ENCODE measurements around the gene BPI.
A peak's percentile ranks its signal among the peaks of the same experiment; 100 is the strongest.

BPI gene

GRCh38 chr20:38266426-38266825 lies 37.5 kb upstream of the BPI start:
- Histone ChIP-seq H3K36me3 (ENCODE audit: low read depth) (no peaks in the 10 kb centered on the region), H3K27me3 (ENCODE audit: insufficient read depth, poor library complexity, severe bottlenecking) (no peaks in the 10 kb centered on the region), H3K4me1 (ENCODE audit: insufficient read depth, poor library complexity, severe bottlenecking) (peaks cover 8% of the 10 kb centered on the region), H3K4me3 (ENCODE audit: severe bottlenecking) (no peak overlapping the region), H3K9me3 (ENCODE audit: severe bottlenecking) (no peaks in the 10 kb centered on the region), H3K27ac (ENCODE audit: poor library complexity, severe bottlenecking) (no peak overlapping the region)
- TF ChIP-seq CTCF (IDR thresholded peaks at IDR 0.05; ENCODE audit: poor library complexity, severe bottlenecking), result no peak
- DNase-seq (ENCODE audit: low spot score) (no peak), ATAC-seq (ENCODE audit: low read depth) (no peak)

GRCh38 chr20:38267296-38267695 lies 36.7 kb upstream of the BPI start:
- TF ChIP-seq CTCF (IDR thresholded peaks at IDR 0.05; ENCODE audit: poor library complexity, severe bottlenecking), result no peak
- no peak overlapping the region for H3K4me3 ChIP-seq (ENCODE audit: severe bottlenecking)
- ATAC-seq (ENCODE audit: low read depth), result no peak

GRCh38 chr20:38267901-38268514 lies 35.9 kb upstream of the BPI start:
- TF ChIP-seq CTCF (IDR thresholded peaks at IDR 0.05; ENCODE audit: poor library complexity, severe bottlenecking), result no peak
- no peaks in the 10 kb centered on the region for H3K36me3 ChIP-seq (ENCODE audit: low read depth)
- peak; percentile 38 for DNase-seq (ENCODE audit: low spot score)
- peaks cover 24% of the 10 kb centered on the region for H3K4me1 ChIP-seq (ENCODE audit: insufficient read depth, poor library complexity, severe bottlenecking)
- no peak overlapping the region for H3K27ac ChIP-seq (ENCODE audit: poor library complexity, severe bottlenecking)
- no peak overlapping the region for H3K4me3 ChIP-seq (ENCODE audit: severe bottlenecking)
- no peak for ATAC-seq (ENCODE audit: low read depth)
- H3K27me3 ChIP-seq (ENCODE audit: insufficient read depth, poor library complexity, severe bottlenecking), result no peaks in the 10 kb centered on the region
- H3K9me3 ChIP-seq (ENCODE audit: severe bottlenecking), result no peaks in the 10 kb centered on the region

More at GRCh38 chr20:38267296-38267695, 36.7 kb upstream of the BPI start:
- no peak for DNase-seq (ENCODE audit: low spot score)
- no peaks in the 10 kb centered on the region for H3K9me3 ChIP-seq (ENCODE audit: severe bottlenecking)
- no peaks in the 10 kb centered on the region for H3K27me3 ChIP-seq (ENCODE audit: insufficient read depth, poor library complexity, severe bottlenecking)
- H3K27ac ChIP-seq (ENCODE audit: poor library complexity, severe bottlenecking), result no peak overlapping the region
- no peaks in the 10 kb centered on the region for H3K36me3 ChIP-seq (ENCODE audit: low read depth)
- H3K4me1 ChIP-seq (ENCODE audit: insufficient read depth, poor library complexity, severe bottlenecking), result peaks cover 17% of the 10 kb centered on the region

GRCh38 chr20:38269040-38269439 lies 34.9 kb upstream of the BPI start:
- peak; percentile 41 for DNase-seq (ENCODE audit: low spot score)
- H3K9me3 ChIP-seq (ENCODE audit: severe bottlenecking), result no peaks in the 10 kb centered on the region
- TF ChIP-seq CTCF (IDR thresholded peaks at IDR 0.05; ENCODE audit: poor library complexity, severe bottlenecking), result no peak
- no peak overlapping the region for H3K4me3 ChIP-seq (ENCODE audit: severe bottlenecking)
- no peaks in the 10 kb centered on the region for H3K36me3 ChIP-seq (ENCODE audit: low read depth)
- no peak for ATAC-seq (ENCODE audit: low read depth)
- H3K27me3 ChIP-seq (ENCODE audit: insufficient read depth, poor library complexity, severe bottlenecking), result no peaks in the 10 kb centered on the region
- peaks cover 29% of the 10 kb centered on the region for H3K4me1 ChIP-seq (ENCODE audit: insufficient read depth, poor library complexity, severe bottlenecking)
- no peak overlapping the region for H3K27ac ChIP-seq (ENCODE audit: poor library complexity, severe bottlenecking)

- H3K27ac ChIP-seq (ENCODE audit: poor library complexity, severe bottlenecking), result no peak overlapping the region
- no peaks in the 10 kb centered on the region for H3K27me3 ChIP-seq (ENCODE audit: insufficient read depth, poor library complexity, severe bottlenecking)
- H3K4me3 ChIP-seq (ENCODE audit: severe bottlenecking), result no peak overlapping the region
- ATAC-seq (ENCODE audit: low read depth) (no peak), DNase-seq (ENCODE audit: low spot score) (peak; percentile 35)
- peaks cover 29% of the 10 kb centered on the region for H3K4me1 ChIP-seq (ENCODE audit: insufficient read depth, poor library complexity, severe bottlenecking)
- no peak for TF ChIP-seq CTCF (IDR thresholded peaks at IDR 0.05; ENCODE audit: poor library complexity, severe bottlenecking)
- H3K9me3 ChIP-seq (ENCODE audit: severe bottlenecking), result no peaks in the 10 kb centered on the region
- H3K36me3 ChIP-seq (ENCODE audit: low read depth), result no peaks in the 10 kb centered on the region
Observed at GRCh38 chr20:38269715-38270114, 34.2 kb upstream of the BPI start.
